ENCODE data around the gene KLKB1.
"Not testable (repeated sequence)": the region's sequence is repeated elsewhere in the genome, so short reads cannot be mapped to it uniquely, and the experiment has no call there.

KLKB1 gene

DNA sequence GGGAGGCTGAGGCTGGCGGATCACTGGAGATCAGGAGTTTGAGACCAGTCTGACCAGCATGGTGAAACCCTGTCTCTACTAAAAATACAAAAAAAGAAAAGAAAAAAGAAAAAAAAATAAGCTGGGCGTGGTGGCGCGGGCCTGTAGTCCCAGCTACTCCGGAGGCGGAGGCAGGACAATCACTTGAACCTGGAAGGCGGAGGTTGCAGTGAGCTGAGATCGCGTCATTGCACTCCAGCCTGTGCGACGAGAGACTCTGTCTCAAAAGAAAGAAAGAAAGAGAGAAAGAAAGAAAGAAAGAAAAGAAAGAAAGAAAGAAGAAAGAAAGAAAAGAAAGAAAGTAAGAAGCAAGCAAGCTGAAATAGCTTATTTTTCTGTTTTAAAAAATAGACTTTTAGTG lies 37.9 kb downstream of the KLKB1 start:
- not testable (repeated sequence) for DNase-seq (ENCODE audit: low read depth in 2 of 2)

DNA sequence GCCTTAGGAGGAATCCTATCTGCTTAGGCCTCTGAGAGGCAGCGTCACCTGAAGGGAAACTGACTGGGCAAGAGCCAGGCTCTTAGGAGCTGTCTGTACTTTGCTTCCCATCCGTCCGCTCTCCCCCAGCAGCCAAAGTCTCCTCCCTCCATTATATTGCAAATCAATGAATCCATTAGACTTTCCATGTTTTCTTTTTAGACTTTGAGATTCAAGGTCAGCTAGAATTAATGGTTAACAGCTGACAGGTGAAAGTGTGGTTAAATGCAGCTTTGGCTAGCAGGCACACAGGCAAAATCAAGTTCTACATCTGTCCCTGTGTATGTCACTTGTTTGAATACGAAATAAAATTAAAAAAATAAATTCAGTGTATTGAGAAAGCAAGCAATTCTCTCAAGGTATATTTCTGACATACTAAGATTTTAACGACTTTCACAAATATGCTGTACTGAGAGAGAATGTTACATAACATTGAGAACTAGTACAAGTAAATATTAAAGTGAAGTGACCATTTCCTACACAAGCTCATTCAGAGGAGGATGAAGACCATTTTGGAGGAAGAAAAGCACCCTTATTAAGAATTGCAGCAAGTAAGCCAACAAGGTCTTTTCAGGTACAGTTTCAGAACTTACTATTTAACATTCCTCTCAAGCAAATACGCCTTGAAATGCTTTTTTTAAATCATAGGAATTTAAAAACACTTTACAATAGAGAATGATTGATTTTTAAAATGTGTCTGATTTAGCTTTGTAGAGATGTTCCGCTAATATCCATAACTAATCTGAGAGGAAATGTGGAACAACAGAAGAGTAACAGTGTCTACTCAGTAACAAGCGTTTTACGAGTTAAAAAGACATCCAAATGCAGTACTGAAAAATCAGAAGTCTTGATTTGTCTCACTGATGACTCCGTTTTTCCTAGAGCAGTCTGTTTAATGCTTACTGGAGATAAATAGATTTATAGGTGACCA lies 38.7 kb downstream of the KLKB1 start, which contains the start of gene F11:
Gene F11, plus strand, starts transcription at position 507 of the 970 bp plus-strand sequence. CDS start 948 bp downstream, outside the sequence.
- DNase-seq (ENCODE audit: low read depth in 2 of 2): no peak

DNA sequence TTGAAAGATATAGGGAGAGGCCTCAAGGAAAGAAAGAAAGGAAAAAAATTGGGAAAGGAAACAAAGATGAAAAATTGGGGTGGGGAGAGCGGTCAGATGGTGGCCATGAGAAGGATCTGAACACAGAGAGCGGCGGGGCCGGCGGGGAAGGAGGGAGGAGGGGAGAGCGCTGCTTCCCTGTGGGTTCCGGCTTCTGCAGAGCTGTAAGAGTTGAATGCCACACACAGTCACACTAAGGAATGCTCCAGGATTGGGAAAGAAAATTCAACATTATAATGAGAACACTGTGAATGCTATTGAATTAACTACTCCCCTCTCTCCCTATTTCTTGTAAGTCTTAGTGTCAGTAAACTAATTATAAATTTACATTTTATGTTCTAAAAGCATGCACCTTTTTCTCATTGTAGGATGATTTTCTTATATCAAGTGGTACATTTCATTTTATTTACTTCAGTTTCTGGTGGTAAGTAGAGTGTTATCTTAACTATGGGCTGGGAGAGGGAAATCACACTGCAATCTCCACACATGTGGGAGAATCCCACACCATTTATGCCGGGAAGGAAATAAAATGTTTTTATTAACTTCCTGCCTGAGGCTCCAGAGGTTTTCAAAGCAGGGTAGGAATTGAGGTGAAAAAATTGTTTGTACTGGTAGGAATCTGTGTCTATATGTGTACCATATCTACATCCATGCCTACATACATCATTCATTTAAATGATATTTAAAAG lies 39.6 kb downstream of the KLKB1 start:
- DNase-seq (ENCODE audit: low read depth in 2 of 2): no peak

DNA sequence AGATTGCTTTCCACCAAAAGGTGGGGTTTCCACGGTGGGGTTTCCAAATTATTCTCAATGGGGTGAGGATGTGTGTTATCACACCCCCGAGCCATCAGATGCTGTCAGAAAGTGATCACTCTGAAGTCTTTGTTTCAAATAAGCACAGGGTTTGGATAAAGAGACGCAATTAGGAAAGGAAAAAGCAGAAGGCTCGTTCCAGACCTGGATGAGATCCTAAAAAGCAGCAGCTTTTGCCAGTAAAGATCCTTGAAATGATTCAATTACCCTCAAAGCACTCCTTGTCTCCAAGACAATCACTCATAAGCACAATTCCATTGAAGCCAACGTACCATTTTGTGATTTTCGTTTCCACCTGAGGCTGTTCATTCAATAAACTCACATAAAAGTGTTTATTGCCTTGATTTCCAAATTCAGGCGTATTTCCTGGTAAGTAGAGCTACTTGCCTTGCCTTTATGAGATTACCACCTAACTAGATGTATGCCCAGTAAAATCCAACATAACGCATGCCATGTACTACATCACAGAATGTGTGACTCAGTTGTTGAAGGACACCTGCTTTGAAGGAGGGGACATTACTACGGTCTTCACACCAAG lies 43.9 kb downstream of the KLKB1 start:
- no peak for DNase-seq (ENCODE audit: low read depth in 2 of 2)

DNA sequence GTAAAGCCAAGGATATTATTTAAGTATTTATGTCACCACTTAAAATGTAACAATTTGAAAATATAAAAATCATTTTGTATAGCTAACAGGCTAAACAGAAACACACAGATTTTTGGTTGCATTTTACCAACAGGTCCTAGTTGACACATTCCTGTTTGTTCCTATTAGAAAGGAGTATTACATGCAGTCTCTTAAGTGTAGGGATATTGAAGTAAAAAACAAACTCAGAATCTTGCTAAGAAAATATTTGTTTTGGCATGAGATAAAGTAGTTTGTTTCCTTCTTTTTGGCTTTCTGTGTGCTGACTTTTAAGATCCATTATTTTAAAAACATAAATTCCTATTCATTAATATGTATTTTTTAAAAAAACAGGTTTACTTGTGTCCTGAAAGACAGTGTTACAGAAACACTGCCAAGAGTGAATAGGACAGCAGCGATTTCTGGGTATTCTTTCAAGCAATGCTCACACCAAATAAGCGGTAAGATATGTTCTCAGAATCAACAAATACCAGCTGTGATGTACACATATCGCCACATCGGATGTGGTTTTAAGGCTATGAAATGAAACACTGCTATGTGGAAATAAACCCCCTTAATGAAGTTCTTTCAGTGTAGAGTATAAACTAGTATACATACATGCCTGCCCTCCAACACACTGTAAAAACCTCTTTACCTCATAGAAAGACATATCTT lies 45.5 kb downstream of the KLKB1 start:
- DNase-seq (ENCODE audit: low read depth in 2 of 2): no peak

DNA sequence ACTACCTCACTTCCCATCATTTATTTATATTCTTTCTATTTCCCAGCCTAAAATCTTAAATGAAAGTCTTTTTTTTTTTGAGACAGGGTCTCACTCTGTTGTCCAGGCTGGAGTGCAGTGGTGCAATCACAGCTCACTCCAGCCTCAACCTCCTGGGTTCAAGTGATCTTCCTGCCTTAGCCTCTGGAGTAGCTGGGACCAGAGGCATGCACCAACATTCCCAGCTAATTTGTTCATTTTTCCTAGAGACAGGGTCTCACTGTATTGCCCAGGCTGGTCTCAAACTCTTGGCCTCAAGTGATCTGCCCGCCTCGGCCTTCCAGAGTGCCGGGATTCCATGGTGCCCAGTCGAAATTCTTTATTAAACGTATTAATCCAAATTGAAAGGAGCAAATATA lies 46.1 kb downstream of the KLKB1 start:
- DNase-seq (ENCODE audit: low read depth in 2 of 2): not testable (repeated sequence)

DNA sequence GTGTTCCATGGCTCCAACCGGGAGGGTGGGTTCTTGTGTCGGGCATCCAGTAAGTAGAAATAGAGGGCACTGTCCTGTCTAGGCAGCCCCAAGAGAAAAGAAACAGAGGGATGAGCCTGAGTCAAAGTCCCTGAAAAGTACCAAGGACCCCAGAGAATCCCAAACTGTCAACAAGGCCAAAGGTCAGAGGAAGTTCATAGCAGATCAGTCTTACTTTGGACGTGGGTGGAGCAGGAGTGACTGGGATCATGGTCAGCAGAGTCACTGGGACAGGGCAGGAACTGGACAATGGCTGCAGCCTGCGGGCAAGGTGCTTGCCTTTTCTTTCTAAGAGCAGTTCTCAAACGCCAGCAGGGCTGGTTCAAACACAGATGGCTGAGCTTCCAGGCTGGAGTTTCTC lies 56.0 kb downstream of the KLKB1 start:
- no peak for DNase-seq (ENCODE audit: low read depth in 2 of 2)

DNA sequence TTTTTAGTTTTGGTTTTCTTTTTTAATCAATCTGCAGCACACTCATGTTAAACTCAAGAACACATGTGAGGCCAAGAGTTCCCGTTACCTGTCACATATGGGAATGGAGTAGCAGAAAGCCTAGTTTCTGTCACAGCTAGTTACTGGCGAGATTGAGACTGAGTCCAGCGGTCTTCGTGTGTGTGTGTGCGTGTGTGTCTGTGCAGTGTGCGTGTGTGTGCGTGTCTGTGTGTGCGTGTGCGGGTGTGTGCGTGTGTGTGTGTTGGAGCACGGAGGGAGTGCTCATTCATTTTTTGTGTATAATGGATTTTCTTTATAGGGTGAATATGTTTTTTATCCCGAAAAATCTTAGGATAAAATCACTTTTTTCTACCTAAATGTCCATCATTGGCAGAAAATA lies 57.8 kb downstream of the KLKB1 start:
- DNase-seq (ENCODE audit: low read depth in 2 of 2): no peak

DNA sequence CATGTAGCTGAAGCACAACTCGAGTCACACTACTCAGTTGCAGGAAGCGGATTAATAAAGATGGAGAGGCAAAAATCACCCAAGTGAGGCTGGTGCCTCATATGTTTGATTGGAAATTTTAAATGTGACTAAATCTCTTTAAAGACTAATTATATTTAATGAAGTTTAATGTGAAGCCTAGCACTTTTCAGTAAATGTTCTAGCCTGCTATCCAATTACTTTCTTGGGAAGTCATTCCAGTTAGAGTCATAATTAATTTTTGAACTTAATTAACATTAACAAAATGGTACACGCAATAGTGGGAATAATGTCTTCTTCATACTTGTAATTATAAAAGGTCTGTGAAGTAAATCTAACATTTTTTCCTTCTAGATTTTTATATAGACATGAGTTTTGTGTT lies 59.3 kb downstream of the KLKB1 start:
- DNase-seq (ENCODE audit: low read depth in 2 of 2): no peak

DNA sequence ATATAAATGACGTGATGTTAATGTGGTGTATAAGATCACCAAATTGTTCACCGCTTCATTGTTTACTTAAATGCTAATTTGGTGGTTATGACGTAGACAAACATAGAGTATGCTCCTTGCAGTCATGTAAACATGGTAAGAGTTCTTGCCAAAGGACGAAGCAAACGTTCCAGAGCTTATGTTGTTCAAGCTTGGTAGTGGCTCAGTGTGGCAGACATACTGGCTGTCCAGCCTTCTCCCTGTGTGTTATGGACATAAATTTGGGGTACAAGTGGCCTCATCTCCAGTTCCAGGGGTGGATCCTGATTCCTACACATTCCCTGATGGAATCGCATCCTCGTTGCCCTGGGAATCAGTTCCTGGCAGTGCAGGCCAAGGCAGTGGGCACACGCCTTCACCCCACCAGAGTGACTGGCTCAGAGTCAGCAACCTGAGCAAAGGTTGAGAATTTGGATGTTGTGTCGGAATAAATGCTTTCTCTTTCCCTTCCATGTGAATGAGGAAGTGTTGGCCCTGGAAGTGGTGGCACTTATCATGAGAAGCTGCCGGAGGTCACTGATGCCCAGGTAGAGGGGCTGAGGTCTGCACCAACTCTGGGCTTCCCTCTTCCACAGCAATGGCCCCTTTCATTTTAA lies 64.1 kb downstream of the KLKB1 start:
- DNase-seq (ENCODE audit: low read depth in 2 of 2): no peak

DNA sequence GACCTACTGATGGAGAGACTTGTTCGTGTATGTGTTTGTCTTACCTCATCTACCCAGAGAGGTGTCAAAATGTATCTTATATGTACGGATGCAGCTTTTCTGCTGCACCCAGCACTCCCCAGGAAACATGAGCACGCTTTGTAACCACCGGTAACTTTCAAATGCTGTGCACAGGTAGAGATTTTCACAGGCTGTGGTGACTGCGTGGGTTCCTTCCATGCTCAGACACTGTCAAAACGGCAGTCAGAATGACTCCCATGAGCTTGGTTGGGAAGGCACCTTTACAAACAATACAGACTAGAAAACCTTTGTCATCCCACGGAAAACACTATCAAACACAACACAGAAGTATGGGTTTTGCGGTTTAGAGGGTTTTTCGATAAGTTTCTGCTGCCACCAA lies 66.9 kb downstream of the KLKB1 start:
- DNase-seq (ENCODE audit: low read depth in 2 of 2): peak in 1 of 2 donors; percentile 1

DNA sequence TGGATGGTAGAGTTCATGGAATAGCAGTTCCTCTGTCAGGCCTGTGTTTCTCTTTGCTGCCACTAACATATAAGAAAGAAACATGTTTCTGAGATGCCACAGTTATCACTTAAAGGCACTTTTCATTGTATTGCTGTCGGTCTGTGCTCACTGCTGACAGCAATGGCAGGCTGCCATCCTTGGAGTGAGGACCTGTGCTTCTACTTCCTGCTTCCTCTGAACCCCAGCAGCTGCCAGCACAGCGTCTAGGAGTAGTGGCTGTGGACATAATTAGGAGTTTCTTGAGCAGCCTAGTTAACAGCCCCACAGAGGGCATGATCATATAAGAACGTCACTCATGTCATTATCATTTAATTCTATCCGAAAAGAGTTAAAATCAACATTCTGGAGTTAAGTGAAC lies 69.2 kb downstream of the KLKB1 start:
- no peak for DNase-seq (ENCODE audit: low read depth in 2 of 2)

DNA sequence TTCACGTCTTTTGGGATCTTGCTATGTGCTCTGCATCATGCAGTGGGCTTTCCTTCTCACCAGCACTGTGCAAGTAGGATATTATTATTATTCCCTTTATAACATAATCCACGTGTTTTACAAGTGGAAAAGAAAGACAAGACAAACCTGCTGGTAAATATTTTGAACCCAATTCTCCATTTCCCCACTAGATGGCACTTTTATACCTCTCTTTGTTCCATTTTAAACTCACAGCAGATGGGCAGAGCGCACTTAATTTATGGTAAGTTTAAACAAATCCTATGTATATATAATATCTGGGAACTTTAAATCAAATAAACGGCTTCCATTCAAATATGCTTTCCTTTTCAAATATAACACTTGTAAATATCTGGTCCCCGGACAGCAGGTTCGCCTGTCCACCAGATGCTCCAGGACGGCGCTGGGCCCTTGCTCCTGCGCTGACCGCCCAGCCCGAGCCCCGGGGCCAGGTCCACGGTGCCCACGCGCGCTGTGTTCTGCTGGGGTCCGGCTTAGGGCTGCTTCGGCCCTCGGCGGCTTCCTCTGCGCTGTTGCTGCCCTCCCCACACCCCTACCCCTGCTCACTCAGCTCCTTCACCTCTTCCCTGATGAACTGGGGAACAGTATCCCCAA lies 69.8 kb downstream of the KLKB1 start:
- DNase-seq (ENCODE audit: low read depth in 2 of 2): no peak

DNA sequence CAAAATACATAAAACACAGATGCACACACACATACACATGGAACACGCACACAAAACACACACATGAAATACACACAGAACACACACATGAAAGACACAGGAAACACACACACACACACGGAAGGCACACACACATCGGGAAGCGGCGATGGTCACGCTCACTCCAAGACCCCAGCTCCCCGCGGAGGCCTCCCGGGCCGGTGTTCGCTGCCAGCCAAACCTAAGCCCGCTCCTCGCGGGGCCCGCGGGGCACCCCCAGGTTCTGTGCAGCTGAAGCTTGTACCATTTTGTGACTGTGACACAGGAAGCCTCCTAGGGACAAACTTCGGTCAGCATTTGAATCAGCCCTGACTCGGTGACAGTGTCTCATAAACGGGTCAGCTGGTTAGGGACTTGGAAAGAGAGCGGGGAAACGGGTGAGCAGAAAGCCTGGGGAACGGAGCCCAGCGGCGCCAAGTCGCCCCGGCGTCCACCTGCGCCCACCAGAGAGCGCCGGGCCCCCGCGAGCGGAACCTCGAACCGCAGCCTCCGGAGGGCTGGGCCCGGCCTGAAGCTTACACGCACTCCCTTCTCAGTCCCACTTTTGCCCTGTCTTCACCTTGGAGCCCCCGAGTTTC lies 70.8 kb downstream of the KLKB1 start:
- DNase-seq (ENCODE audit: low read depth in 2 of 2): no peak

DNA sequence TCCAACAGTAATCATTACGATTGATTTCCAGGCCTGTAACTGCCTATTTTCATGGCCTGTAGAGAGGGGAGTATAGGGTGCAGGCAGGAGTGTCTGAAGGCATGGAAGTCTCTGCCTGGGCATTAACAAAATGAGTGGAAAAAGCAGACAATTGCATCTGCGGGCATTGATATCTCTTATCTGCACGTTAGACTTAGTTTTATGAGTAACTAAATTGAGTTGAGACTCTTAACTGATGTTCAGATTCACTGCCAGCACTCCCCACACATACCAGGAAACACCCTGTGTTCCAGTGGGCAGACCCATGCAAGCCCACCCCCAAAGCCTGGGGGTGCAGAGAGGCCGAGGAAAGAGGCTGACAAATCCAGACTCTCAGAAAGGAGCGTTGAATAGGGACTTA lies 72.0 kb downstream of the KLKB1 start:
- DNase-seq (ENCODE audit: low read depth in 2 of 2): no peak

DNA sequence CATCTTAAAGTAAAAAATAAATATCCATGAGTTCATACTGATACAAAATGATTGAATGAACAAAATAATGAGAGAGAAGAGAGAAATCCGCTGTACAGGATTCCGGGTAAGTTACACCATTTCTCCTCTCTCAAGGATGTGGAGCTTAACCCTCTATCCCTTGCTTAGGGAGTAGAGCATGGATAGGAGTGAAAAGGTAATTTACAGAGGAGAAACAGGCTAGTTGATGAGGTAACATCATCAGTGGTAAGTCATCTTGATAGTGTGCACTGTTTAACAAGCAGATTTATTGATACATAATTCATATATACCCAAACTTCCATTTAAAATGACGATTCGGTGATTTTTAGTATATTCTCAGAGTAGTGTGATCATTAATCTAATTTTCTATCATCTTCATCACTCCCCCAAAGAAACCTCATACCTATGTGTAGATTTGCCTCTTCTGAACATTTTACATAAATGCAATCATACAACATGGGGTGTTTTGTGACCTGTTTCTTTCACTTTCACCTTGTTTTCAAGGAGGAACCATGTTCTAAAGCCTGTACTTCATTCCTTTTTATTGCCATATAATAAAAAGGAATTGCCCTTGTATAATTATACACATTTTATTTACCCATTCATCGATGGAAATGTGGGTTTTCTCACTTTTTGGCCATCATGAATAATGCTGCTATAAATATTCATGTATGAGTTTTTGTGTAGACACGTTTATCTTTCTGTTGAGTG lies 73.5 kb downstream of the KLKB1 start:
- DNase-seq (ENCODE audit: low read depth in 2 of 2): no peak

DNA sequence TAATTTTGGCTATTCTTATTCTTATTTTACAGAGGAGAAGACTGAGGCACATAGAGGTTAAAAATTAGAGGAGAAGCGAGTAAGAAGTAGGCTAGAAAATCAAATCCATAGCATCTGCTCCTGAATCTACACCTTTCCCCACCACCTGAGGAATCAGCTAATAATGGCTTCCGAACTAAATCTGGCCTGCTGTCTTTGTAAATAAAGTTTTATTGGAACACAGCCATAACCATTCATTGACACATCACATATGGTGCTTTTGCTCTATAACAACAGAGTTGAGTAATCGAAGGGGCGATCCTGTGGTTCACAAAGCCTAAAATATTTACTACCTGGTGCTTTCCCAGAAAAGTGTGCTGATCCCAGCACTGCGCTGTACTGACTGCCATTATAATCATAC lies 76.9 kb downstream of the KLKB1 start:
- DNase-seq (ENCODE audit: low read depth in 2 of 2): no peak

DNA sequence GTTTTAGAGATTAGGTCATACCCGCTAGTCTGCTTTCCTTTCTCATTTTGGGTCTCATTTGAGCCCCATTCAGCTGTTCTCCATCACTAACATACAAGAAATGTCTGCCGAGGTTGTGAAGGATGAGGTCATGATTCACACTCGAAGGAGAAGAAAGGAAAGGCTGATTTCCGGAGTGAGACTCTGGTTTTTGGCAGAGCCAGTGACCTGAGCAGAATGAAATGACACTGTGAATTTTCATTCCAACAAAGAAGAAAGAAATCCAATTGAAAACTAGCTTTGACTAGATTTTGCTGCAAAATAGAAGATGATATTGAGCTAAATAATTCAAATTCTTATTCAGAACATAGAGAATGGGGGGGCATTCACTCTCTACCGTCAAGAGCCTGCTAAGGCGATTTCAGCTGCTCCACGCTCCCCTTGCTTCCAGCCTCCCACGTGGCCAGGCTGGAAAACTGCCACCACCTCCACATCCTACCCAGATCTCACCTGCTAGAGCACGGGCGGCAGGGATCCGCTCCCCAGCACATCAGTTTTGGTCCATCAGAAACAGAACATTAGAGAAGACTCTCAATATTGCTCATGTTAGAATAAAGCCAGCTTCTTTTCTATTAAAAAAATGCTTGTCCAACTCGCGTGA lies 77.7 kb downstream of the KLKB1 start:
- no peak for DNase-seq (ENCODE audit: low read depth in 2 of 2)

DNA sequence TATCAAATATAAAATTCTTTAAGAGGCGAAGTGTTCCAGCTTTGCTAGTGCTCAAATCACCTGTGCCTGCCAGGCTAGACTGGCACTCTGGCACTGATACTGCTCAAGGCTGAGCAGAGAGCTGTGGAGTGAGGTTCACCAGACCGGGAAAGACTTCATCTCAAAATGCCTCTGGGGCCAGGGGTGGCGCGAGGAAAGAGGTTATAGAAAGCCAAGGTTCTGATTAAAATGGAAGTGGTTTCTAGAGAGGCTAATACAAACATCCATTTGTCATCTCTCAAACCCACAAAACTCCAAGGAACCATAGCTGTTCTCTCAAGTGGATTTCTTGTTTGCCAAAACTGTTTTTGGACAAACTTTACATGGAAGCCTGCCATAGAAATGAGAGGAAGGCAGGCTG lies 80.2 kb downstream of the KLKB1 start:
- no peak for DNase-seq (ENCODE audit: low read depth in 2 of 2)

Data from stimulated activated CD8-positive, alpha-beta memory T cell treated with anti-CD3 and anti-CD28 coated beads, Interleukin-15, amount 100 ng/mL, for 48 hours (primary cell).